HG03432 (cell line): Measurements from ENCODE around the gene MRPL22.
"Not testable (repeated sequence)": the region's sequence is repeated elsewhere in the genome, so short reads cannot be mapped to it uniquely, and the experiment has no call there.

Experiments used
- ATAC-seq: cut with Tn5 transposase; IDR thresholded peaks from one replicate; pipeline ENCODE4 v1.9.1; 2021; ENCODE audit warnings: mild to moderate bottlenecking, moderate library complexity; ENCODE audit not compliant: unreplicated experiment

MRPL22 gene

GRCh38 chr5:154940772-154941620, at the start of gene MRPL22:
Gene MRPL22 (plus strand): TSS chr5:154941073. CDS start chr5:154941111, 38 bp downstream.
- peak; percentile 63 for ATAC-seq

GRCh38 chr5:154892369-154892771, 48.5 kb upstream of the MRPL22 start:
- no peak for ATAC-seq

DNA sequence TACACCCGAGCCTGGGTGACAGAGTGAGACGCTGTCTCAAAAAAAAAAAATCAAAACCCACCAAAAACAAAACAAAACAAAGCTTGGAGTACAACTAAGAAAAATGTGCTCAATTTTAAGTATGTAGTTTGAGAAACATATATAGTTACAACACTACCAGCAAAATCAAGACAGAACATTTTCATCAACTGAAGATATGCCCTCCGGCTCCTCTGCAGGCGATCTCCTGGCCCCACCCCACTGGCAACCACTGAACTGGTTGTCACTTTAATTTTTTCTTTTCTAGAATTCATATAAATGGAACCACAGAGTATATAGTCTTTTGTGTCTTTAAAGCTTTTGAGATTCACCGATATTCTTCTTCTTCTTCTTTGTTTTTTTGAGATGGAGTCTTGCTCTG, 47.5 kb upstream of the MRPL22 start:
- no peak for ATAC-seq

GRCh38 chr5:154895606-154896561, 45.0 kb upstream of the MRPL22 start:
- no peak for ATAC-seq

DNA sequence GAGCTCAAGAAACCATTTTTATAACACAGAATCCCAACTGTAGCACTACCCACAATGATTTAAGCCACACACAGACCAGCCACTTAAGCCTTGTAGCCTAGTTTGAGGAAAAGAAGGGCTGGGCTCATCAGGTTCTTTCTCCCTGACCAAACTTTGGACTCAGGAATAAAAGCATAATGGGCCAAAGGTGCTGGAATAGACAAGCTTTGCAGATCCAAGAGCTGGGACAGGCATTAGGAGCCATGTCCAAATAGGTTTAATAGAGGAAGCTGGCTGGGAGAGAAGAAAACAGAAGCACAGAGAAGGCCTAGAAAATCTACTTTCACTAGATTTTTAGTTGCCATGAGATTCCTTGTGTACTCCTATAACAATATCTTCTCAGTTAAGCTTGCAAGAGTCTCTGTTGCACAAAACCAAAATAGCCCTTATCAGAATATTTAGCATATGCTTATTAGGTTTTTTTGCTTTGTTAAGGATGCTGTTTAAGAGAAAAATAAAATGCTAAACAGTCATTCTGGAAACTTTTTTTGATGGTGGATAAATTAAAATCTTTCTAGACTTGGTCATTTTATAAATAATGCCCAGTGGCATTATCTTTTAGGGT, 44.2 kb upstream of the MRPL22 start:
- no peak for ATAC-seq

- no peak for ATAC-seq
Observed at GRCh38 chr5:154898210-154898609, 42.7 kb upstream of the MRPL22 start.

- no peak for ATAC-seq
Observed at GRCh38 chr5:154899151-154899816, 41.6 kb upstream of the MRPL22 start.

GRCh38 chr5:154900066-154900465, 40.8 kb upstream of the MRPL22 start:
- no peak for ATAC-seq

DNA sequence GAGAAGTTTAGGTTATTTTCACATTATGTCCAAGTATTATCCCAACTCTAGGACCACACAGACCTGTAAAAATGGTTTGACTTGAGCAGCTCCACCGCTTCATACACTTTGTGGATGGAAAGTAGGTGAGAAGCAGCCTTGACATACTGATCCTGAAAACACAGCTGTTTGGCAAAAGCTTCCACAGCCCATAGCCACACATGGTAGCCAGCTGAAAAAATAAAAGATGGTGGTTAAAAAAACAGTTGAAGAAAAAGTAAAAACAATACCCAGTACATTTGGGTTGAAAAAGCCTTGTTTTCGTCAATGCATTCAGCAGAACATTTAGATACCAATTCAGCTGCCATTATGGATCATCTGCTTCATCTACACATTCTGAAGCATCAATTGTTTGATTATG, 39.6 kb upstream of the MRPL22 start:
- ATAC-seq, result no peak

- no peak for ATAC-seq
Observed at GRCh38 chr5:154901913-154902312, 39.0 kb upstream of the MRPL22 start.

DNA sequence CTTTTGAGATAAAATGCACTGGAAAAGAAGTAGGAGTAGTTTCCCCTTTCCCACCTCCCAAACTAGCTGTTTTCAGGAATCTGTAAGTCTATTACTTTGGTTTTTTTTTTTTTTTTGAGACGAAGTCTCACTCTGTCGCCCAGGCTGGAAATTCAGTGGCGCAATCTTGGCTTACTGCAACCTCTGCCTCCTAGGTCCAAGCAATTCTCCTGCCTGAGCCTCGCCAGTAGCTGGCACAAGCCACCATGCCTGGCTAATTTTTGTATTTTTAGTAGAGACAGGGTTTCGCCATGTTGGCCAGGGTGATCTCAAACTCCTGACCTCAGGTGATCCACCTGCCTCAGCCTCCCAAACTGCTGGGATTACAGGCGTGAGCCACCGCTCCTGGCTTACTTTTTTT, 35.3 kb upstream of the MRPL22 start:
- not testable (repeated sequence) for ATAC-seq

GRCh38 chr5:154916874-154917273, 24.0 kb upstream of the MRPL22 start:
- ATAC-seq, result no peak

GRCh38 chr5:154917757-154918156, 23.1 kb upstream of the MRPL22 start:
- no peak for ATAC-seq

DNA sequence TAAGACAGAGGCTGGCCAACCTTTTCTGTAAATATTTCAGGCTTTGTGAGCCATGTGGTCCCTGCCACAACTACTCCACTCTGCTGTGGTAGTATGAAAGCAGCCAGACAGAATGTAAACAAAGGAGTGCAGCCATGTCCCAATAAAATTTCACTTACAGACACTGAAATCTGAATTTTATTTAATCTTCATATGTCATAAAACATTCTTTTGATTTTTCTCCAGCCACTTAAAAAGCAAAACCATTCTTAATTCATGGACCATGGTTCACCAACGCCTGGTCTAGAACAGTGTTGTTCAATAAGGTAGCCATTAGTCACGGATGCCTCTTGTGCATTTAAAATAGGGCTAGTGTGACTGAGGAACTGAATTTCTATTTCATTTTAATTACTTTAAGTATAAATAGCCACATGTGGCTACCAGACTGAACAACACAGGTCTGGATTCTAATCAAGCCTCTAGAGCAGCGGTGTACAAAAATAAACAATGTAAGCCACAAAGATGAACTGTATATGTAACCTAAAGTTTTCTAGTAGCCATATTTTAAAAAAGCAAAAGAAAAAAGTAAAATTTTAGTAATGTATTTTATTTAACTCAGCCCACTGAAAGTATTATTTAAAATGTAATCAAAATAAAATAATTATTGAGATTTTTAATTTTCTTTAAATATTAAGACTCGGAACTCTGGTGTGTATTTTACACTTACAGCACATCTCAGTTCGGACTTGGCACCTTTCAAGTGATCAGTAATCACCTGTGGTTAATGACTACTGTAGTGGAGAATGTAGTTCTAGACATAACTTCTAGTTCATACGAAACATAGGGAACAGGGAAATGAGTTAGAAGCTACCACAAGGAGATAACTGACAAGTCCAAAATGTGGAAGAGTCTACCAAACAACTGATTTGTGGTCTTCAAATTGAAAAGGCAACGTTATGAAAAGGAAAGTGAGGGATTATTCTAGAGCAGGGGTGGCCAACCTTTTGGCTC, 17.1 kb upstream of the MRPL22 start:
- no peak for ATAC-seq

GRCh38 chr5:154933537-154933936, 7.3 kb upstream of the MRPL22 start:
- ATAC-seq, result no peak

DNA sequence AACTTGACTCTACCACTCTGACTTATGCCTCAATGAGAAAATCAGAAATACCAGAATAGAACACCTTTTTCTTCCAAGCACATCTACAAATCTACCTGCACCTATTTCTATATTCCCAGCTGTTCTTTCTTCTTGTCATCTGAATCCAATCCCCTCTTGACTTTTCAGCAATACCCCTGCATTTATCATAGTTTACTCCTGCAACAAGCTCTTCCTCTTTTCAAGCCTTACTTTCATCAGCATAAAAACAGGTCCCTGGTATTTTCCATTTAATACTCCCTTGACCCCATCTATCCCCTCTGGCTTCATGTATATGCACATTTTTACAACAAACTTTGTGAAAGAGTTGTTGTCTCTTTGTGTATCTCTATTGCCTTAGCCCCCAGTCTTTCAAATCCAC, 6.0 kb upstream of the MRPL22 start:
- no peak for ATAC-seq

DNA sequence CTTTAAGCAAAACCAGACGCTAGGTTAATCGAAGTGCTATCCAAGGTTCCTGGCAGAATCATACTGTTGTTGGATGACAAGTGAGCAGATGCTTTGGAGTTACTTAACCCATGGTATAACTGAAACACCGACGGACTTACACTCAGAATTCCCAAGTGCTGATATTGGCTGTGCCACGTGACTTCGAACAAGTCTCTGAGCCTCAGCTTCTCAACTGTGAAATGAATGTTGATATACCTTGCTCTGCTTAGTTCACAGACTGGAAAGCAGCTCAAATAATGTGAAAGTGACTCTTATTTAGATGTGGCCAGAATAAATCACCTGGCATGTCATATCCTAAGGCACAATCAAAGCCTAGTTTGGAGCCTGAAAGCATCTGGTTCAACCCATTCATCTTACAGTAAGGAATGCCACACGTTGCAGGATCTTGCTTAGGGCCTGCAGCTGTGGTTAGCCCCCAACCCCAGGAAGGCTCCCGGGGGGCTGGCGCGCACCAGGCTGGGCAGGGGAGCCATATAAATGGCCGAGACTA, 3.6 kb upstream of the MRPL22 start:
- ATAC-seq, result no peak

GRCh38 chr5:154937718-154938466, 3.0 kb upstream of the MRPL22 start, which contains the start of gene GEMIN5:
Gene GEMIN5 (minus strand): TSS chr5:154938211. CDS start chr5:154938133, 78 bp downstream.
- peak; percentile 88 for ATAC-seq
